HG03378 (cell line): ENCODE results near the gene TRAF3IP1.

Experiments used
- ATAC-seq: cut with Tn5 transposase; IDR thresholded peaks from one replicate; pipeline ENCODE4 v1.9.1; 2021; ENCODE audit warnings: mild to moderate bottlenecking, moderate library complexity; ENCODE audit not compliant: unreplicated experiment

Gene TRAF3IP1

DNA sequence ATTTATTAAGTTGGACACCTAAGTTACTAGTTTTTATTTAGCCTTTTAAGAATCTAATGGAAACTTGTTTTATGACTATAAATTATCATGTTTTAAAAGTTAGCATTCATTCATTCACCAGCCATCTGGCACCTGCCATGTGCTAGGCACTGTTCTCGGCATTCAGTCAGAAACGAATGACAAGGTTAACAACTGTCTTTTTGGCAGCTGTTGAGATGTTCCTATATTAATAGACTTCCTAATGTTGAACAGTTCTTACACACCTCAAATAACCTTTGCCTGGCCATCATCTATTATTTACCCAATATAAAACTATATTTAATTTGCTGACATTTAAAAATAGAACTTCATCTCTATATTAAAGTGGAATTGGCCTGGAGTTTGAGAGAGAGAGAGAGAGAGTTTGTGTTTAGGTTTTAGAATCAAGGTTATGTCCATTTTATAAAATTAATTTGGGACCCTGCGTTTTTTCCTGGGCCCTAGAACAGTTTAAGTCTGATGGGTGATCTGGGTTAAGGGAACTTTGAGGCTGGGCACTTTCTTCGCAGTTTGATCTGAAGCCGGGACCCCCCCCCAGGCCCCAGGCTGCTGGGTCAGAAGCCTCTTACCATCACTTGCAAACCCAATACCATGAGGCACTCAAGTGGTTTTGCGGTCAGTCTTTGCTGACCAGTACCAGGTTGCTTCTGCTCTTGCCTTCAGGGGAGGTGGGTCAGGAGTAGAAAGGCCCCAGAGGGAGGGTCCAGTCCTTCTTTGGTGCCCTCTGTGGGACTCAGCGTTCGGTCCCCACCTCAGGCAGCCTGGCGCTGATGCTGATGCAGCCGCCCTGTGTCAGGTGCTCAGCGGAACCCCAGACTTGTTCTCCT is 58.1 kb downstream of the TRAF3IP1 start:
- ATAC-seq, result no peak

DNA sequence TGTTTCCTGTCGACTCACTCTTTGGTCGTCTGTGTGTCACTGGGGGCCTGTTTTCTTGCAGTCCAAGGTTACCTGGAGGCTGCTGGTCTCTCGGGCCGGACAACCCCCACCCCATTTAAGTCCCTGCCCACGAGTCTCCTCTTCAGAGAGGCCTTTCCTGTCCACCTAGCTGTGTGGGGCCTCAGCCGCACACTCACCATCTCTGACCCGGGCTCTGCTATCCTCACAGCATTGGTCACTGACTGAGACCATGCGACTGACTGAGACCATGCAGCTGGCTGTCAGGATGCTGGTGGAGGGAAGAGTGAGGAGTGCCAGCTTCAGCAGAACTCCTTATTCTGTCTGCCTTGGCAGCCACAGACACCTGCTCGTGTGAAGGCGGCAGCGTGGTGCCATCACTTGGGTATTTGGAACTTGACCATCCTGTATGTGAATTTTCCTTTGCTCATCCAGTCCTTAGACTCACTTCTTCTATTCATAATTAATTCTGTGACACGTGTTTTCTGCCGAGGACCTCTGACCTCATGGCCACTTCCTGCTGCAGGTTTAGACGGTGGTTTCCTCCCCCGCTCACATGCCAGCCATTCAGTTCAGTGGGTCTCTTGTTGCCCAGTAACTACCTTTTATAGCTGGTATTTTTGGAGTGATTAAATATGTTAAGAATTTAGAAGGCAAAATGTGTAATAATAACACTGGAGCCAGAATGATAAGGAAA is 58.9 kb downstream of the TRAF3IP1 start:
- no peak for ATAC-seq

DNA sequence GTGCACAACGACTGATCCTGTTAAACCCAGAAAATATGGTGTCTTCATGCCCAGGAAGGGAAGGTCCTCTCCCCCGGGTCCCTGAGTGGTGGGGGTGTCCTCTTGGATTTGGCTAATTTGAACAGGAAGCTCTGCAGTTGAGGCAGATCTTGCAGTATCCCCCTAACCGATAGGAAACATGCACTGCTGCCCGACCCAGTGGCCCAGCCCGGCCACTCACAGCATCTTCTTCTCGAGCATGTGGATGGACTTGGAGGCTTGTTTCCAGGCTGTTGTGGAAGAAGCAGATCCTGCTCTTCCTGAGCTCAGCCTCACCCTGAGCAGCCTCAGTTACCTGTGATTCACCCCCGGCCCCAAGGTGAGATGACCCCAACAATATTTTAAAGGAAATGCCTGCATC is 60.0 kb downstream of the TRAF3IP1 start:
- ATAC-seq, result no peak

DNA sequence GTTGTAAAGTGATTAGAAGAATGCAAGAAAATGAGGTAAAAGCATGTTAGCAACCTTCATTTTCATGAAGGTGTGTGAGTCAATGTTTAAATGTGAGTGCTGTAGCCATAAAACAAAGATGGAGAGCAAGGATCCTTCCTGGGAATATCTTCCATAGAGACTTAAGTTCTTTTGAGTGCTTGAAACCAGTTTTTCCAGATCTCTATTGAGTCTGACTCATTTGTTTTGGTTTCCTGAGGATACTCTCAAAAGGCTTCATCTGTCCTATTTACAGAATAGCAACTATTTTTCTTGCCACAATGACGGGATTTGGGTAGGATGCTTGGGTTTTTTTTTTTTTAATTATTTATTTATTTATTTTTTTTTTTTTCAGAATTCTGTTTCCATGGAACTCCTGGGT is 60.5 kb downstream of the TRAF3IP1 start:
- ATAC-seq, result no peak

DNA sequence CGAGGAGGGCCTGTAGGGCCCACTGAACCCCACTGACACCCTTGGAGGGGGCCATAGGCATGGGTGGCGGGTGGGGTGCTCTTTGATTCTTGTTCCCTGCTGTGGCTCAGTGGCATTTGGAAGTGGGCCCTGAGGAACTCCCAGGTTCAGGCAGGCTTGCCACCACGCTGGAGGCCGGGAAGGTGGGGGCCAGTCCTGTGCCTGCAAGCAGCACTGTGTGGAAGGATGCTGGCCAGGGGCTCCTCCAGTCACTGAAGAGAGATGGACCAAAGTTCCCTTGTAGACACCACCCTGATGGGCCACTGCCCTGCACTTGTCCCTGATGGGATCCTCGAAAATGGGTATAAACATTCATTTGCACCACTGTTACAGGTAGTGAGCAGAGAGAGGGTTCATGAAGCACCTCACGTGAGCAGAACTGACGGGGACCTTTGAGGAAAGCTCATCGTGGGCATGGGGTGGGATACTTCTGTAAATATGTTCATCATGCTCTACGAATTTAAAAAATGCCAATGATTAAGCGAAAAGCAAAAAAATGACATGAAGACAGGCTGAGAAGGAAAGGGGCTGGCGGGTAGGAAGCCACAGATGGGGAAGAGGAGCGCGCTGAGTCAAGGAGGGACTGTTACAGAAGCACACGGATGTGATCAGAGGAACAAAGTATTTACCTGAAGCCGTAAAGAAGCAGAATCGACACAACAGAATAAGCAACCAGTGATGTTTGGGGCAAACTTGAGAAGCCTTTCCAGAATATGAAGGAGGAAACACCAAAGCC is 61.2 kb downstream of the TRAF3IP1 start:
- no peak for ATAC-seq

DNA sequence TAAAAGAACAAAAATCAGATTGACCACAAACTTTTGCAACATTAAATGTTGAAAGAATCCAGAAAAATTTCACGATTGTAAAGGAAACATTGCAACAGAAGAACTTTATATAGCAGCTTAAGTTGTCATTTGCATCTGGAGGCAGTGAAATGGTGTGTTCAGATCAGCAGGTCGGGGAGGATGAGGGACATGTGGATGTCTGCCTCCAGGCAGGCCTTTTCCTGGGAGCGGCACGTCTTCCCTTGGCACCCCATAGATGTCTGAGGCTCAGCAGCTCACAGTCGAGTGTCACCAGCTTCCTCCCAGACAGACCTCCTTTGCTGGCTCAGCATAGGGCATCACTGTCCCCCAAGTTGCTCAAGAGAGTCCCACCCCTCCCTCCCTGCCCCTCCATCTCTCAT is 62.1 kb downstream of the TRAF3IP1 start:
- ATAC-seq, result no peak

DNA sequence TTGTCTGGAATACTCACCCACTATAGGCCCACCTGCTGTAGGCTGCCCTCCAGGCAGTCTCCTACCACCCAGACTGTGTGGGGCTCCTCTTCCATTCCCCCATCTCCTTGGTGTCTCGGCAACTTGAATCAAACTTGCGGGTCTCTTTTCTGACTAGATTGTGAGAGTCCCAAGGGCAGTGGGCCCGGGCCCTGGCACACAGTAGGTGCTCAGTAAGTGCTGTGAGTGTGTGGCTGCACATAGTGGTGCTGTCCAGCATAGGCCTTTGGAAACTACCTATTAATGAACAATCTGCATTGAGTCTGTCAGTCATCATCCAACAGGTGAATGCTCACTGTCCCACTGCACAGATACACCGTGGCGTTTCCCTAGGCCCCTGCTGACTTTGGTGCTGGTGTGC is 62.8 kb downstream of the TRAF3IP1 start:
- no peak for ATAC-seq

DNA sequence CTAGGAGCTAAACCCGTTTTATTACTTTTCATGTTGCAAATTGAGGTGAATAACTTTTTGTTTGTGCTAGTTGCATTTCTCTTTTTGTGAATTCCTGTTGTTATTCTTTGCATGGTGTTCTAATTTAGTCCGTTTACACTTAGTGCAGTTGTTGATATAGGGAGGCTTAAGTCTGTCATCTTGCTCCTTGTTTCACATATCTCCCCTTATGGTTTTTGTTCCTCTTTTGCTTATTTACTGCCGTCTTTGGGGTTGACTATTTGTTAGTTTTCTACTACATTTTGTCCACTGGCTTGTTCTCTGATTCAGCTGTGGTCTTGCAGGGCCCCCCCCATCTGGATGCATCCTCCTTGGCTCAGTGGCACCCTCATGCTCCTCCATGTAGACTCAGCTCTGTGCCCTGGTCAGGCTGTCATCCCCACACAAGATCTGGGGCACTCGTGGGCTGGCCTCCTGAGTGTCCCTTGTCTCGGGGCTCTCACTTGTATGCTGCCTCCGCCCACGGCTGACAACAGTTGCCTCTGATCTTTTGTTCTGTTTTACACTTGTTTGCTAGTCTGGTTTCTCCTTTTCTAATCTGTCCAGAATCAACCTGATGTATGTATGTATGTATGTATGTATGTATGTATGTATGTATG is 63.5 kb downstream of the TRAF3IP1 start:
- no peak for ATAC-seq

DNA sequence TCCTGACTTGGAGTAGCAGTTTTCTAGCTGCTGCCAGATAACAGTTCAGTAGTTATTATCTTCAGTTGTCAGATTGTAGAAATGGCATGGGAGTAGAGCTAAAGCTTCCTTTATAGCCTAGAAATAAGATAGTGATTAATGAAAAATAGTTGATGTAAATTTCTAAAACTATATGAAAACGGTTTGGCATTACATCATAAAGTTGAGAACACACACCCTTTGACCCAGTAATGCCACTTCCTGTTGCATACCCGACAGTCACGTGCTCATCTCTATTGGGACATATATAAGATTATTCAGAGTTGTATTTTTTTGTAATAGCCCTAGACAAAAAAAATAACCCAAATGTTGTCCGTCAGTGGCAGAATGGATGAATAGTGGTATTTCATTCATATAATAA is 67.0 kb downstream of the TRAF3IP1 start:
- no peak for ATAC-seq

DNA sequence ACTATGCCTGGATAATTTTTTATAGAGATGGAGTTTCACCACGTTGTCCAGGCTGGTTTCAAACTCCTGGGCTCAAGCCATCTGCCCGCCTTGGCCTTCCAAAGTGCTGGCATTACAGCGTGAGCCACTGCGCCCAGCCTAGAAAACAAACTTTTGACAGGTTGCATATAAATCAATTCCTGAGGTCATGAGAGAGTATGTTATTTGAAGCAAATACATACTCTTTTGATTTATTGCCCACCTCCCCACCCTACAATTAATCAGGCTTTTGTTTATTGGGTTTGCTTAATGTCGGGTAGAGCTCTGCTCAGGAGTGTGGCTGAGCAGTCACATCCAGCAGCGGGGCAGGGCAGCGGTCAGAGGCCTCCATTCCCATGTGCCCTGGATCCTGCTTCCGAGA is 68.5 kb downstream of the TRAF3IP1 start:
- ATAC-seq, result no peak

DNA sequence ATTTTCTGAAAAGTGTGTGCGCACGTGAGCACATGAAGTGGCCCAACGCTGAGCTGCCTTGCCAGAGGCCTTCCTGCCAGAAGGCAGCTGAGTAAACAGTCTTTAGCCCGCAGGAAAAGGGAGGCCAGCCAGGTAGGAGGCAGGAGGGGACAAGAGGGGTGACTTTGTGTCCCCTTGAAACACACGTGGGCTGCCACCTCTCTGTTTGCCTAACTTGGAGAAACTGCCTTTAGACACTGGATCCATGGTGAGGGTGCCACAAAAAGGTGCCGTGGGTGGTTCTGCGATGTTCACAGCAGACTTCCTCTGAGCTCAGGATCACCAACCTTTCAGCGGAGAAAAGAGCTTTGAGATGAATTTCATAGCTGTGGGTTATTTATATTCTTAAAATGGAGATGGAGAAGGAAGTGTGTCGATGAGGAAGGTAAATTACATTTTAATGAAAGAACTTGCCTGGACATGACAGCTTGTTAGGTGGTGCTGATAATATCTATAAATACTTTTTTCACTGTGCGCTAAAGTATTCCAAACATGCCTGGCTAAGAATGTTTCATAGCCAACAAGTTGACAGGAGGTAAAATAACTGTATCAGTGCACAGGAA is 69.8 kb downstream of the TRAF3IP1 start:
- no peak for ATAC-seq

DNA sequence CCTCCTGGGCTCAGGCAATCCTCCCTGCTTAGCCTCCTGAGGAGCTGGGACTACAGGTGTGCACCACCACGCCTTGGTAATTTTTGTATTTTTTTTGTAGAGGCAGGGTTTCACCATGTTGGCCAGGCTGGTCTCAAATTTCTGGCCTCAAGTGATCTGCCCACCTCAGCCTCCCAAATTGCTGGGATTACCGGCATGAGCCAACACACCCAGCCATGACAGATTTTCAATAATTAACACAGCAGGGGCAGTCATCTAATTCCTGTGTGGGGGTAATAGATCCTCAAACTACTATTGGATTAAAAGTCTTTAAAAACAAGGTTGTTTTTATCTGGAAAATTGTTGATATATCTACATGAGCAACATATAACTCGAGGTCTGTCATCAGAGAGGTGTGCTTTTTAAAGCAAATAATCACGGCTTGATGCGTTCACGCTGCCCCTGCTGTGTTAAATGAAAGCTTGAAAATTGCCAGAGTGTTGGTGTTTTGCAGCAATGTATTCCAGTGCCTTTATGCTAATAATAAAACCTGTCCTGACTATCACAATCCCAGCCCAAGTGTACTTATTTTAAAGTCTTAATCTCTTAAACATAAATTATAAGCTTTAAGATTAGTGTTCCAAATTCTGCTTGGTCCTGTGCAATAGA is 70.8 kb downstream of the TRAF3IP1 start:
- ATAC-seq, result no peak

DNA sequence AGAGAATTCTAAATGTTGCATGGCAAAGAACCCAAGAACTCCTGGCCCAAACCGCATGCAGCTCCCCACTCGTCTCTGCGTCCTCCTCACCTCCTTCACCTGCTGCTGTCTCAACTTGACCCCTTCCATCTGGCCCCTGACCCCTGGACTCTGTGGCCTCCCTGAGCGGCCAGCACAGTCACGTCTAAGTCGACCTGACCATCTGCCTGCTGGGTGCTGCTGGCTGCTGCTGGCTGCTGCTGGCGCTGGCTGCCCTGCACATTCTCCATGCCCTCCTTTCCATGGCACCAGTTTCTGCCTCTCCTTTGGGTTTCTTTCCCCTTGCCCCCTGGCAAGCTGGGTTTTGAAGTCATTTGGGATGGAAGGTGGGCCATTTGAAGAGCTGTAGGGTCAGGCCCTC is 76.3 kb downstream of the TRAF3IP1 start:
- no peak for ATAC-seq

DNA sequence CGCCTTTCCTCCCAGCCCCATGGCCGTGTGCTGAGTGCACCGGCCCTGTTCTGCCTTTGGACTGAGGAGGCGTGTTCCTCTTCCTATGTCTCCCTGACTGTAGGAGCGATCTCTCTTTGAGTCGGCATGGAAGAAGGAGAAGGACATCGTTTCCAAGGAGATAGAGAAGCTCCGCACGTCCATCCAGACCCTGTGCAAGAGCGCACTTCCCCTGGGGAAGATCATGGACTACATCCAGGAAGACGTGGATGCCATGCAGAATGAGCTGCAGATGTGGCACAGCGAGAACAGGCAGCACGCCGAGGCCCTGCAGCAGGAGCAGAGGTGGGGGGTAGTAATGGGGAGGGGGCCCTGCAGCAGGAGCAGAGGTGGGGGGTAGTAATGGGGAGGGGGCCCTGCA is 77.0 kb downstream of the TRAF3IP1 start:
- ATAC-seq, result no peak

DNA sequence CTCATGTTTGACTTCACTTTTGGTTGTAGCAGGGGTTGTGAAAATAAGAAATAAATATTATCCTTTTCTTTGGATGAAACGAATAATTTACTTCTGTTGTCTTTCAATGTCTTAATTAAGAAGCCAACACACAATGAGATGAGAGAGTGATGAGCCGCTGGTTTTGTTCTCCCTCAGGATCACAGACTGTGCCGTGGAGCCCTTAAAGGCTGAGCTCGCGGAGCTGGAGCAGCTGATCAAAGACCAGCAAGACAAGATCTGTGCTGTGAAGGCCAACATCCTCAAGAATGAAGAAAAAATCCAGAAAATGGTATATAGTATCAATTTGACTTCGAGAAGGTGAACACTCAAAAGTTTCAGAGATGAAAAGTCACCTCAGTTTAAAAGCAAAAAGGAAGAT is 78.3 kb downstream of the TRAF3IP1 start:
- no peak for ATAC-seq

DNA sequence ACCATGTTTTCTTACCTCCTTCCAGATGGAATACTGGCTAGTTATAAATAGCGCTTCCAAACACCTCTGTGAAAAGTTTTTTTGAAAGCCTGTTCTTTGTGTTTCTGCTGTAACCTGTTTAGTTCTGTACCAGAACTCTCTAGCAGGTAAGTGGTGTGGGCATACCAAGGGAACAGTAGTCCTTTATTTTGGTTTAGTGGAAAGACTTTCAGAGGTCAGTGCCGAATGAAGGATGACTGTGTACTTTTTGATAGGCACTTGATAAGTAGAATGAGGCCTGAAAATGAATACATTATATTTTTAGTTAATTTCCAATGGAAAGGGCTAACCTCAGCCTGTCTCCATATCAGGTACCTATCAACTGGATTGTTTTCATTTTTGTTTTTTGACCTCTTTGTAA is 78.8 kb downstream of the TRAF3IP1 start:
- no peak for ATAC-seq

DNA sequence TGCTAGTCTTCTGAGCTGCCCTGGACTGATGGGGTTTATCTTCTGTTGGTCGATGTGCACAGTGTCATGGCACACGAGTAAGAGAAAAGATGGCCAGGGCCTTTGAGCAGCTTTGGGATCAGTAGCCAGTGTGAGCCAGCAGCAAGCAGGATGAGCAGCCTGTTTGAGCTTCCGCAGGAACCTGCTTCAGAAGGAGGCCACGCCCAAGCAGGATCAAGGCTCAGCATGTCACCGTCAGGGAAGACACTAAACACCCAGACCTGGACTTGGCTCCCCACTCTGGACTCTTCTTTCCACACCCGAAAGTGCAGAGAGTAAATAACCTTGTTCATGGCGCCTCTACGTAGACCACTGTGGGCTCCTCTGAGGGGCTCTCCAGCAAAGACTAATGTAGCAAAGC is 81.2 kb downstream of the TRAF3IP1 start:
- no peak for ATAC-seq

DNA sequence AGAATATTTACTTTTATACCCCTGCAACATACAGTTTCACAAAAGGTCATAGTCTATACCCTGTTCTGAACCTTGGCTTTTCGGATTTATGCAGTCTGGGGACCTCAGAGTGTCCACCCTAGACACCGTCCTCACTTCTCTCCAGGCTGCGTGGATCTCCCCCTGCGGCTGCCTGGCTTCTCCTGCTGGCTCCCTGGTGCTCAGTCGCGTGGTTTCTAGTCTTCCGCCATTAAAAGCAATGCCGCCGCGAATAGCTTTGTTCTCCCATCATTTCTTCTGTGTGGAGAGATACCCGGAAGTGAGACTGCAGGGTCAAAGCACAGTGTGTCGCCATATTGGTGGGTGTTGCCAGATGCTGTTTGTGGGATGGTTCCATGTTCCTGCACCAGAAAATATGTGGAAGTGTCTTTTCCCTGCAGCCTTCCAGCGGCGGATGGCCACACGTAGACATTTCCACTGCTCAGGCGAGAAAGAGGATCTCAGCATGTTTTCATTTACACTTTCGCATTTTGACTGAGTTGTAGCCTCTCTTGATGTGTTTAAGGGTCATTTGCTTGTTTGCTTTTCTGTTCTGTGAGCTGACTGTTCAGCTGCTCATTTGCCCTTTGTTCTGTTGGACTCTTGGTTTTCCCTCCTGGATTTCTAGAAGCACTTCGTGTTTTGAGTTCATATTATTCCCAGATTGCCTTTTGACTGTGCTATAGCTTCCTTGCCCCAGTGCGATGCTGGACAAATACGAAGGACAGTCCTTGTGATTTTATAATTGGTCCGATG is 83.5 kb downstream of the TRAF3IP1 start:
- ATAC-seq, result no peak

DNA sequence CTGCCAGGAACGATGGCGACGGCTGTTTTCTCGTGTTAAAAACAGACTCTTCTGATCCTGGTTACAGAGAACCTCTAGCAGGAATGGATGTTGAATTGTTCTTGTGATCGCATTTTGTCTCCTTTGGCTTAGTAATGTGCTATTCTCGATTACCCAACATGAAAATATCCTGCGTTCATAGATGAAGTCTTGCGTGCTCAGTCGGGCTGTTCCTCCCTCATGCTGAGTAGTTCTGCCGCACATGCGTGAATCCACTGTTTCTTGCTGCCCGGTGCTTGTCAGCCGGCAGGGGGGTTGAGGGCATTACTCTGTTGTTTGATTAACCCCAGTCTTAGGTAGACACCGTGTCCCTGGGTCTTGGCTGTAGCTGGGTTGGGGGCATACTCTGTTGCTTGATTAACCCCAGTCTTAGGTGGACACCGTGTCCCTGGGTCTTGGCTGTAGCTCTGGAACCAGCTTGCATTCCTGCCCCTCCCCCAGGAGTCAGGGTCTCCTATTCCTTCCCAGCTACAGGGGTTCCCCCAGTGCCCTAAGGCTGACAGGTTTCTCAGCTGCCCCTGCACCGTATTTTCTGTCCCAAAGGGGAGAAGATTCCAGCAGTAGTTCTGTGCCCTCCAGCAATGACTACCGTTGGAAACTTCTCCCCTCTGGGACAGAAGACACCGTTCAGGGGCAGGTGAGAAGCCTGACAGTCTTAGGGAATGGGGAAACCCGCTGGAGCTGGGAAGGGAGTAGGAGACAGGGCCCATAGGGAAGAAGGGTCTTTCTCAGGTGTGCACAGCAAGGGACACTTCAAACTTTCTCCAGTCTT is 84.3 kb downstream of the TRAF3IP1 start:
- ATAC-seq, result no peak
